Measurements from ENCODE around the gene PRC1. TPM values are rescaled to one million over a fixed set of nuclear protein-coding genes. Genes with fewer than 3 reads are reported as not detected.

Gene PRC1
- total and polyA plus RNA-seq, 2 of the 13 experiments (the other 11 are each of a cell fraction or from before 2014, with no cell fraction given), result 137 to 162 TPM

GRCh38 chr15:90931828-90932659 is 62.3 kb downstream of the PRC1 start, which contains the start of gene HDDC3 (continued):
- TF ChIP-seq ZNF770 (CRISPR knock-in tag; IDR thresholded peaks at IDR 0.05), result peak; percentile 15; the same call in 1 of the 2 replicates
- no peak for TF ChIP-seq ZNF12 (CRISPR knock-in tag; IDR thresholded peaks at IDR 0.05)
- 0 out of 2 replicates have a peak, but pooled peaks have one; percentile 39 for TF ChIP-seq ZNF619 (CRISPR knock-in tag; IDR thresholded peaks at IDR 0.05)
- no peak for TF ChIP-seq MEIS1 (CRISPR knock-in tag; IDR thresholded peaks at IDR 0.05; ENCODE audit: borderline replicate concordance)
- no peak for TF ChIP-seq JUNB (CRISPR knock-in tag; IDR thresholded peaks at IDR 0.05; ENCODE audit: borderline replicate concordance)
- peak; percentile 60; the same call in 1 of the 2 replicates for TF ChIP-seq HNF1B (CRISPR knock-in tag; IDR thresholded peaks at IDR 0.05)
- peak; percentile 83 for TF ChIP-seq TEAD3 (CRISPR knock-in tag; optimal IDR thresholded peaks at IDR 0.05; ENCODE audit: borderline replicate concordance)
- no peak for TF ChIP-seq SP1 (IDR thresholded peaks at IDR 0.05)
- peak; percentile 45; the same call in 1 of the 2 replicates for TF ChIP-seq SP1 (CRISPR knock-in tag; IDR thresholded peaks at IDR 0.05)
- TF ChIP-seq NR0B2 (CRISPR knock-in tag; IDR thresholded peaks at IDR 0.05), result peak; percentile 38; the same call in 1 of the 2 replicates
- TF ChIP-seq ZMAT5 (CRISPR knock-in tag; IDR thresholded peaks at IDR 0.05; ENCODE audit: borderline replicate concordance, low read depth), result no peak
- TF ChIP-seq BCLAF1 (IDR thresholded peaks at IDR 0.05), result no peak
- peak; percentile 5; the same call in 1 of the 2 replicates for TF ChIP-seq CHCHD3 (CRISPR knock-in tag; IDR thresholded peaks at IDR 0.05)
- TF ChIP-seq MXD4 (CRISPR knock-in tag; IDR thresholded peaks at IDR 0.05), result peak; percentile 74
- TF ChIP-seq KAT7 (CRISPR knock-in tag; IDR thresholded peaks at IDR 0.05; ENCODE audit: borderline replicate concordance), result peak; percentile 48; the same call in 1 of the 2 replicates
- no peak for TF ChIP-seq SOX6 (IDR thresholded peaks at IDR 0.05)
- TF ChIP-seq SOX6 (CRISPR knock-in tag; IDR thresholded peaks at IDR 0.05), result peak; percentile 63
- TF ChIP-seq RBFOX2 (IDR thresholded peaks at IDR 0.05; ENCODE audit: low read depth, low read length), result peak; percentile 95
- TF ChIP-seq RXRB (CRISPR knock-in tag; IDR thresholded peaks at IDR 0.05; ENCODE audit: borderline replicate concordance), result peak; percentile 52; the same call in 1 of the 2 replicates
- peak; percentile 29; the same call in 1 of the 2 replicates for TF ChIP-seq SIN3A (IDR thresholded peaks at IDR 0.05; ENCODE audit: borderline replicate concordance, low read depth, low read length)
- no peak for TF ChIP-seq PLSCR1 (CRISPR knock-in tag; IDR thresholded peaks at IDR 0.05; ENCODE audit: borderline replicate concordance)

All from HepG2 (cell line).